ENCODE measurements around the gene FCN3.
"Not testable (repeated sequence)": the region's sequence is repeated elsewhere in the genome, so short reads cannot be mapped to it uniquely, and the experiment has no call there.

FCN3 gene

GRCh38 chr1:27374362-27375086 is at the start of gene FCN3:
TSS of gene FCN3 (minus strand) at chr1:27374824. CDS start at chr1:27374818, 6 bp downstream.
- no peak for FAIRE-seq

GRCh38 chr1:27423709-27424108 is 49.1 kb upstream of the FCN3 start:
- FAIRE-seq: no peak

DNA sequence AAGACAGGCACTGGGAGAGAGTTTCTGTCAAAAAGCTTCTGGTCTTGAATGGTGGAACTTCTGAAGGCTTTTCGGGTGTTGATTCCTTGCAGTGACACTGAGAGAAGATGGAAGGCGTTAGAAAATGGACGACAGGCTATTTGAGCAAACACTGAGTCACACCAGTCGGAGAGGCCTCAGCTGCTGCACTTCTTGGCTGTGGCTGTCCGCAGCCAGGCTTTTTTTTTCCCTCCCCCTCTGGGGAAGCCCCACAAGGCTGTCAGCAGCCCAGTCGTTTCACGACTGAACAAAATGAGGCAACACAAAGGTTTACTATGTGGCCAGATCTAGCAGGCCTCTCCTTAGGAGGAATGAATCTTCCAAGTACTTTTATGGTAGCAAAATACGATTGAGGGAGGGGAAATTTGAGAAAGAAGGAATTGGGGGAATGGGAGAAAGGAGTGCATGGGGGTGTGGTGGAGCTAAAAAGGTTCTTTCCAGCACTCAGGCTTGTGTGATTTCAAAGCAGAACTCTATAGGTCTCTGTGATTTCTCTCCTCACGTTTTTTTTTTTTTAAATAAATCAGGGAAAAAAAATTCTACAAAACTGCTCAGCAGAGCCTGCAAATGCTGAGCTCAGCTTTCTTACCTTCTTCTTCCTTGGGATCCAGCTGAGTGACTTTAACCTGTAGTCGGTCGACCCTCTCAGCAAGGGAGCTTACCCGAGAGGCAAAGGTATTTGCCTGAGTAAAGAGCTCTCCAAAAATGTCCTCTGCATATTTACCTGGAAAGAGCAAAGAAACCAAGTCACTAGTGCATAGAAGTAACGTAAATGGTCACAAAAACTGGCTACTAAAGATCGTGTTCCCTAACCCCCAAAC is 43.9 kb upstream of the FCN3 start:
- no peak for FAIRE-seq

DNA sequence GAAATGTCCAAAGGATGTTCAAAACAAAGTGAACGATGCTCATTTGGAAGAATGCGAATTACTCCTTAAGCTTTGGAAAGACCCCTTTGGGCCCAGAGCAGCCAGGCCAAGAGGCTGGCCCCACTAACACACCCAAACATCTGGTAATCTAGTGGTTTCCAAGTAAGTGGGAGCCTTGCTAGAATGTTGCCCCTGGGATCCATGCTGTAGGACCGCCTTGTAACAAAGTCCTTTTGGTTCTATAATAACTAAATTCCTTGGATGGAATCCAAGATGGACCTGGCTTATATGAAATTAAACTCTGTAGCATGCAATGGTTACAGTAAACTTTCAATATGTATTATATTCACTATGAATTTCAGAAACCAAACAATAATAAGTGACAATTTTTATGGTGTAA is 43.1 kb upstream of the FCN3 start:
- no peak for FAIRE-seq

DNA sequence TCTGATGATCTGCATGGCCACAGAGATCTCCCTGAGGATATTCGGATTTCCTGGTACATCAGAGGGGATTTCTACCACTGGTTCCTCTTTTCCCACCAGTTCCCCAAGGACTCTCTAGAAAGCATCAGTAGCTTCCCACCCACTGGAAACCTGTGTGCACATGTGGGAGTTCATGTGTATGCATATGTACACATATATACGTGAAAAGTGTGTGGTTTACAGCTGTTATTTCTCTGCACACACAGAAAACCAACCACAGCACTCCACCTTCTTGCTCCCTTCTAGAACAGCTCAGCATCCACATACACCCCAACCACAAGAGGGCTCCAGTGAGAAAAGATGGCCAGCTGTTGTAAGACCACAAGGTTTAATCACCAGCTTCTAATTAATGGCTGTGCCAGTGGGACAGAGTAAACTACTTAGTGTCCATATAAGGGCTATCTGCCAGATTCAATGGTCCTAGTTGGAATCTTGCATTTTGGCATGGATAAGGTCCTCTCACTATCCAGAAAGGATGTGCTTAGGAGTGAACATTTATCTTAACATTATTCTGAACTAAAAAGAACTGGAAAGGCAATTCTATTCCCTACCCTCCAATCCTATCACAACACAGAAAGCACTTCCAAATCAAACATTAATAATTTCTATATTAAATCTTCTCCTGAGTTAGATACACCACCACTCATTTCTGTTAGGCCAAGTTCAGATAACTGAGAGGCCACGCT is 41.9 kb upstream of the FCN3 start:
- no peak for FAIRE-seq

DNA sequence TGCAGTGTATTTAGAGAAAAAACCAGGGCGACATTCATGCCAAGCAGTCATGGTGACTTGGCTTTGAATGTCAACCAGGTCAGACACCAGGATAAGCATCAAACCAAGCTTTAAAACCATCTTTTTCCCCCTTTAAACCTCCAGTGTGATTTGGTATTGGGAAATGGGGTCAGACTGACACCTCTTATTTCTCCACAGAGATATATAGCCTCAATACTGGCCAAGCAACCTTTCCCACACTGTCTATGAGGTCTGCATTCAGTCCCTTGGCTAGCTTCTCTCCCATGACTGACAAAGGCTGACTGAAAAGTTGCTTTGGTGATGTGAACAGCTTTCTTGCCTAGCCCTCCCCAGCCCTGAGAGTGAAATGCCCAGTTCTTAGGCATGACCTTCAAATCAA is 39.5 kb upstream of the FCN3 start:
- FAIRE-seq: no peak

- FAIRE-seq: no peak
Measured at GRCh38 chr1:27413004-27413403, 38.4 kb upstream of the FCN3 start.

GRCh38 chr1:27412502-27412901 is 37.9 kb upstream of the FCN3 start:
- no peak for FAIRE-seq

DNA sequence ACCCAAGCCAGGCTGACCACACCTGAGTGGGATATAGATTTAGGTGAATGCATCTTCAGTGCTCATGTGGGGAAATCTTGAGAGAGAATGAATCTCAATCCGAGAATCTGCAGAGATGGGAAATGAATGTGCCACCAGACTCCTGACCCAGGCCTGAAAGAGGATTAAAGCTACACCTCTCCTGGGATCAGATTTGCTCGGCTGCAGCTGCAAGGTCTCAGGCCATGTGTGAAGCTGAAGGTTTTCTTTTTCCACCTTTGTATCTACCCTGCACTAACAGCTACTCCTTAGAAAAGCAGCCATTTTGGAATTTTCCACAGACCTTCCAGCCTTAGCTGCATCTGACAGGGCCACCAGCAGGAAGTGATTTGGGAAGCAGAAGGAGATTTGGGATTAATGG is 36.1 kb upstream of the FCN3 start:
- no peak for FAIRE-seq

DNA sequence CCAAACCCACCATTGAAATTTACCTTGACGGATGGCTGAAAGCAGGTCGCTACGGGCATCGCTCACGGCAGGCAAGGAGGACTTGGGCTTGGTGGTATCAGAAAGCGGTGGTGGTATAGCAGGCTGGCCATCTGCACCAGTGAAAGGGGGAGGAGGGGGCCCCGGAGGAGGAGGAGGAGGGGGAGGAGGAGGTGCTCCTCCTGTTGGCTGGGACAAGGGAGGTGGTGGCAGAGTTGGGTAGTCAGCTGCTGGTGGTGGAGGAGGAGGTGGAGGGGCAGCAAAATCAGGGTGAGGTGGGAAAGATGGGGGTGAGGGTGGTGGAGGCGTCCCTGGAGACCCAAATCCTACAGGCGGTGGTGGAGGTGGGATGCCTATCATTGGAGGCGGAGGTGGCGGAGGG is 35.0 kb upstream of the FCN3 start:
- no peak for FAIRE-seq

DNA sequence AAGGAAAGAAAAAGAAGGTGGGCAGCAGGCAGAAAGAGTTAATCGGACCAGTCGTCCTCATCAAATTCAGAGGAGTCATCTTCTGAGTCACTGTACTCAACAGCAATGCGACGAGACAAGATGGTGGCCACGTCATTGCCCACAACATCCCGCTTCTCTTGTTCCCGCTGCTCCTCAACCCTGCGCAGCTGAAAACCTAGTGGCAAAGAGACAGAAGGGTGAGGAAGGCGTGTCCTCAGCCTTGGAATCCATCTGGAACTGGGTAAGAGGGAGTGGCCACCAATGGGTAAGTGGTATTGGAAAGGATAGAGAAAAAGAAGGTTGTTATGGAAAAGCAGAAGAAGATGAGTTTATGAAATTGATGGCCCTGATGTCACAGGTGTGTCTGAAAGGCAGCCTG is 33.5 kb upstream of the FCN3 start:
- FAIRE-seq: no peak

- FAIRE-seq: not testable (repeated sequence)
Measured at GRCh38 chr1:27406791-27407190, 32.2 kb upstream of the FCN3 start.

GRCh38 chr1:27406362-27406680 is 31.7 kb upstream of the FCN3 start:
- FAIRE-seq: no peak

- FAIRE-seq: not testable (repeated sequence)
Measured at GRCh38 chr1:27405598-27406361, 31.2 kb upstream of the FCN3 start.

- no peak for FAIRE-seq
Measured at GRCh38 chr1:27405074-27405473, 30.4 kb upstream of the FCN3 start.

- FAIRE-seq: no peak
Measured at GRCh38 chr1:27403931-27404330, 29.3 kb upstream of the FCN3 start.

DNA sequence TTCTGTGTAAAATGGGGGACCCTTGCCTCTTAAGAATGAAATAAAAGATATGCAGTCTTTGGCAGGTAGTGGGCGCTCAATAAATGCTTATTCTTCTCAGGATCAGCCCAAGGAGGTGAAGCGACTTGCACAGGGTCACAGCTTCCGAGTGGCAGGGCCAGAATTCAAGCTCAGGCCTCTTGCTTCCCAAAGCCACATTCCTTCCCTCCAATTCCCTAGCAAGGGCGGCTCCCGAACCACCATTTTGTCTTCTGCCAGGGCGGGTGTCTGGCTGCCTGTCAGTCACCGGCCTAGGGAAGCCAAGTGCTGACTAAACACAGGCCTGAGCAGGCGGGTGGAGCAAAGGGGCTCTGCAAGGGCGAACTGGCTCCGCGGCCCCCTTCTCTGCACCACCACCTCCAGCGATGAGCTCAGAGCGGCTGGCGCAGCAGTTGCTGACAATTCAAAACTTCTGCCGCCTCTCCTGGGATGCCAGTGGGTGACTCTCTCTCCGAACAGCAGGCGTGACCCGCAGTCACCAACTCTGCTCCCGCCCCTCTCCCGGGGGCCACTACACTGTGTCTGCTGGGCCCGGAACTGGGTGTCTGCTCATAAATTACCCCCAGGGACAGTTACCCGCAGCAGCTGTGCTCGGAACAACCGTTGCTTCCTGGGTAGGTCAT is 28.6 kb upstream of the FCN3 start:
- no peak for FAIRE-seq

DNA sequence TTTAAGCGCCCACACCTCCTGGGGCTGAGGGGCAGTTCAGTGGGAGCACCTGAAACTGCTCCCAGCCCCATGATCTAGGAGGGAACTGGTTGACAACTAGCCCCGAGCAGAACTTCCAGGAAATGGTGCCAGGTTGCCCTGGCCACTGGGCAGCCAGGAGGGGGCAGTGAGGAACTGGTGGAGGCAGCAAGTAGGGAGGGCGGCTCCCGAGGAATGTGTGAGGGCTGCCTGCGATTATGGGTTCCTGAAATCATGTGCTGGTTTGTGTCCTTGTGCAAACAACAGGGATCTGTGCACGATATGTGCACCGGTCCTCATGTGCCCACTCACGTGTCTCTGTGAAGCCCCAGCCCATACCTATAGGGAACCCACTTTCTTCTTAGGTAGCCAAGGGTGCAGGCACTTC is 27.7 kb upstream of the FCN3 start:
- FAIRE-seq: no peak

DNA sequence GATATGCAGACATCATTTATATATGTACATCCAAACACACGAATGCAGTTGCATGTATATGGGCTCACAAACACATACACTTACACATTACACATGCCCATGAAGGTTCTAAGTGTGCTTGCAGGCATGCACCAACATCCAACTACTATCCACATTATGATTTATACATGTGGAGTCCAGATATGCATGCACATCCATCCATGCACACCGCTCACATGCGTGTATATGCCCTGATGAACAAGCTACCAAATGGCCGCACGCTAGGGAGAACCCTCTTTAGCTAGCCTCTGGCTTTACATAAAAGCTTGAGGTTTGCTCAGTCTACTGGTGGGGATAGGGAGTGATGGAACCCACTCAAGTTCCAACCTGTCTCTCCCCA is 26.3 kb upstream of the FCN3 start:
- no peak for FAIRE-seq

DNA sequence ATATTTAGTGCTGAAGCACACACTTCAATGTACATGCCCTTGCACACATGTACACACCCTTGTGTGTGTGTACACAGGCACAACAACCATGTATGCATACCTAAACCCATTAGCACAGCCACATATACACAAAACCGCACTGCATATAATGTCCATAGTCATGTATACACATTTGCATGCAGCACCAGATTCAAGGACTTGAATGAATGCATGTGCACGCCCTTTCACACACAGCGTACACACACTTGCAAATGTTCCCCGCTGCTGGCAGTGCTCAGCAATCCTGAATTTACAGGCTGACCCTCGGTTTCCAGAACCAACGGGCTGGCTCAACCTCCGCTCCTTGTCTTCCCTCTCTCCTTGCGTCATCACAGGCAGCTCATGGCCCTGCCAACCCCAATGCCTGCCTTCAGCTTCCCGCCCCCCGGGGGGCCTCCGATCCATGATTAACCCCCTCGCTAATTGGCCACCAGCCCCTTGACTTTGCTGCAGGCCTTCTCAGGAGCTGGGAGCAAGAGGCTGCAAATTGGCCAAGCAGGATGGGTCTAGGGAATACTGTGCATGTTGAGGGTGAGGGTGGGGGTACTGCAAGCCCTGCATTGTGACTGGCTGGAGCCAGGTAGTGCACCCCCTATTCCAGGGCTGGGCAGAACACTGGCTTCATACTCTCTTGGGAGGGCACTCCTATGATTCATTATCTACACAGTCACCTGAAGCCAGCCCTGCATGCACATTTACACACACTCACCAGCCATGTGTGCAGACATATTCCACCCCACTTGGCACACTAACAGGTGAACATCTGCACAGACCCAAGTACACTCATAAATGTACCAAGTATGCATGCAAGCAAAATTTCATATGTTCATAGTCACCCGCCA is 25.7 kb upstream of the FCN3 start:
- FAIRE-seq: no peak

DNA sequence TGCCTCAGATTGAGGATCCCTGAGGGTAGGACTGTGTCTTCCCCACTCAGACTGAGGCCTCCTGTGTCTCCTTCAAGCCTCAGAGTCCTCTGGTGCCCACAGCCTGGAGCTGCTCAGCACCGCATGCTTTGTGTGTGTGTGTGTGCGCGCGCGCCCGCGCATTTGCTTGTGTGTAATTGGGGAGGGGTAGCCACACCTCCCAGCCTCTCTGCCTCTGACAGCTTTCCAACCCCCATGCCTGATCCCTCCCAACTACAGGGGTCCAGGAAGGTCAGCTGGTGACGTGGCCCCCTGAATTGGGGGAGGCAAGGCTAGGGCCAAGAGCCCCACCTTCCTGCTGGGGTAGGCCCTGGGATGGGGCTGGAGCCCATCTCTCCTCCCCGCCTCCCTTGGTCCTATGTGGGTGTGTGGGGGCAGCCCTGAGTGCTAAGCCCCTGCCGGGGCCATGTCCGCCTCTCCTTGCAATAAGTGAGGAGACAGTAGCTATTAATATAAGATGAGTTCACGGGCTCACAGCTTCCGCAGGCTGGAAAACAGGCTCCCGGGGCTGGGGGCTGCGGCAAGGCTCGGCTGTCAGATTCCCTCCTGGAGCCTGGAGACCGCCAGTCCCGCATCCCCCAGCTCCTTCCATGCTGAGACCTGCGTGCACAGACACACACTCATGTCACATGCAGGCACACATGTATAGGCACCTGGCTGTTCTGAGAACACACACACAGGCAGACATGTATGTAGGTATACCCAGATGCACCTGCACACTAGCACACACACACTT is 24.8 kb upstream of the FCN3 start:
- no peak for FAIRE-seq
